IMR-90 (cell line): Measurements from ENCODE around the gene BRSK1. TPM values are rescaled to one million over a fixed set of nuclear protein-coding genes. Genes with fewer than 3 reads are reported as not detected.

ENCODE experiments used
- ATAC-seq: fragments of 200-7000 bp; cut with Tn5 transposase; 2 replicates; pipeline ENCODE4 v1.9.1; 2020; ENCODE audit warnings: low read depth, mild to moderate bottlenecking, moderate library complexity
- BruUV-seq: library from RNA; stranded (reverse); fragments of 400-500 nt; replicated peaks from 2 replicates; lab custom pipeline; 2021; lab: Mats Ljungman, UMichigan
- CTCF ChIA-PET: fragments of 300-600 bp; formaldehyde crosslinking; extraction: SDS; loops from one replicate; lab custom pipeline; 2021; ENCODE audit warnings: antibody characterized with exemption; lab: Yijun Ruan, JAX
- POLR2A ChIA-PET: fragments of 300-600 bp; sonication (Branson Sonifier 250); formaldehyde crosslinking; loops from one replicate; lab custom pipeline; 2022; ENCODE audit warnings: antibody characterized with exemption; ENCODE audit not compliant: unreplicated experiment; lab: Charles Lee
- DNase-seq: peaks from one replicate; pipeline ENCODE4 v3.0.0; 2013
- H2AFZ ChIP-seq: replicated peaks from 2 replicates; pipeline ENCODE3; 2013; ENCODE audit warnings: low read length, mild to moderate bottlenecking; ENCODE audit not compliant: poor library complexity
- H2AK5ac ChIP-seq: 2 replicates; pipeline ENCODE4 v1.6.1; 2013; ENCODE audit warnings: low read depth, low read length, inconsistent platforms
- H2AK9ac ChIP-seq: replicated peaks from 2 replicates; pipeline ENCODE3; 2013; ENCODE audit warnings: mild to moderate bottlenecking, low read depth, low read length, moderate library complexity; ENCODE audit not compliant: poor library complexity
- H2BK120ac ChIP-seq: 2 replicates; pipeline ENCODE4 v1.6.1; 2013; ENCODE audit warnings: low read depth, low read length, inconsistent platforms
- H2BK15ac ChIP-seq: 3 replicates; pipeline ENCODE4 v1.6.1; 2013; ENCODE audit warnings: low read depth, low read length, inconsistent platforms
- H2BK20ac ChIP-seq: 2 replicates; pipeline ENCODE4 v1.6.1; 2013; ENCODE audit warnings: low read depth, mild to moderate bottlenecking, inconsistent platforms, low read length, moderate library complexity
- H2BK5ac ChIP-seq: 2 replicates; pipeline ENCODE4 v1.6.1; 2013; ENCODE audit warnings: mild to moderate bottlenecking, low read depth, low read length, inconsistent platforms; ENCODE audit not compliant: poor library complexity, severe bottlenecking
- H3K14ac ChIP-seq: replicated peaks from 2 replicates; pipeline ENCODE4 v1.6.1; 2013; ENCODE audit warnings: low read depth, low read length, inconsistent platforms
- H3K18ac ChIP-seq: 2 replicates; pipeline ENCODE4 v1.6.1; 2013; ENCODE audit warnings: low read depth, low read length, control low read depth
- H3K23ac ChIP-seq: 2 replicates; pipeline ENCODE4 v1.6.1; 2013; ENCODE audit warnings: low read depth, low read length, inconsistent platforms
- H3K27ac ChIP-seq: 2 replicates; pipeline ENCODE4 v1.5.1; 2013; ENCODE audit warnings: mild to moderate bottlenecking, control low read depth, low read length; ENCODE audit not compliant: insufficient read depth
- H3K27me3 ChIP-seq: 2 replicates; pipeline ENCODE4 v1.6.1; 2013; ENCODE audit warnings: low read length; ENCODE audit not compliant: control insufficient read depth, insufficient read depth
- H3K36me3 ChIP-seq: 2 replicates; pipeline ENCODE4 v1.6.1; 2013; ENCODE audit warnings: low read length, mixed read lengths; ENCODE audit not compliant: control insufficient read depth, insufficient read depth
- H3K4ac ChIP-seq: 2 replicates; pipeline ENCODE4 v1.6.1; 2013; ENCODE audit warnings: low read depth, low read length, inconsistent platforms
- H3K4me1 ChIP-seq: 2 replicates; pipeline ENCODE4 v1.6.1; 2013; ENCODE audit warnings: low read length, mixed read lengths; ENCODE audit not compliant: control insufficient read depth, insufficient read depth
- H3K4me2 ChIP-seq: 2 replicates; pipeline ENCODE4 v1.6.1; 2013; ENCODE audit warnings: low read depth, mild to moderate bottlenecking, control low read depth, low read length, moderate library complexity
- H3K4me3 ChIP-seq: 2 replicates; pipeline ENCODE4 v1.5.1; 2013; ENCODE audit warnings: low read depth, mild to moderate bottlenecking, control low read depth, low read length, moderate library complexity; ENCODE audit not compliant: insufficient read depth
- H3K56ac ChIP-seq: 2 replicates; pipeline ENCODE4 v1.6.1; 2013; ENCODE audit warnings: low read length, inconsistent platforms; ENCODE audit not compliant: insufficient read depth; ENCODE audit errors: extremely low read depth
- H3K79me1 ChIP-seq, 2 experiments: 2 replicates each; pipeline ENCODE4 v1.6.1; 2013; ENCODE audit warnings: low read length in 2 of 2, inconsistent platforms in 1 of 2, low read depth in 1 of 2
- H3K9ac ChIP-seq: 2 replicates; pipeline ENCODE4 v1.6.1; 2013; ENCODE audit warnings: low read depth, low read length, control low read depth
- H3K9me1 ChIP-seq: 2 replicates; pipeline ENCODE4 v1.6.1; 2013; ENCODE audit warnings: low read length, inconsistent platforms; ENCODE audit not compliant: insufficient read depth
- H3K9me3 ChIP-seq: 2 replicates; pipeline ENCODE4 v1.6.1; 2013; ENCODE audit warnings: low read length; ENCODE audit not compliant: control insufficient read depth, insufficient read depth
- H4K20me1 ChIP-seq: 2 replicates; pipeline ENCODE4 v1.6.1; 2013; ENCODE audit warnings: low read length, inconsistent platforms; ENCODE audit not compliant: insufficient read depth
- H4K5ac ChIP-seq: 2 replicates; pipeline ENCODE4 v1.6.1; 2013; ENCODE audit warnings: mild to moderate bottlenecking, low read depth, low read length, control low read depth
- H4K8ac ChIP-seq, 2 experiments: 2 replicates each; pipeline ENCODE4 v1.6.1; 2013; ENCODE audit warnings: low read depth in 2 of 2, low read length in 2 of 2, control low read depth in 1 of 2, inconsistent platforms in 1 of 2
- H4K91ac ChIP-seq: 2 replicates; pipeline ENCODE4 v1.6.1; 2013; ENCODE audit warnings: low read depth, low read length, inconsistent platforms; ENCODE audit not compliant: insufficient read depth
- ELK1 ChIP-seq: fragments of 150-350 bp; IDR thresholded peaks from 2 replicates; pipeline ENCODE4 v1.6.1; 2016; ENCODE audit warnings: low read depth, mild to moderate bottlenecking, low read length, moderate library complexity, borderline replicate concordance
- FOS ChIP-seq: fragments of 150-350 bp; IDR thresholded peaks from 2 replicates; pipeline ENCODE4 v1.6.1; 2016; ENCODE audit warnings: low read depth, low read length
- RCOR1 ChIP-seq: IDR thresholded peaks from 2 replicates; pipeline ENCODE4 v1.6.1; 2012; ENCODE audit warnings: mild to moderate bottlenecking, low read length, improper control_type of control experiment; ENCODE audit not compliant: insufficient replicate concordance
- RFX5 ChIP-seq: IDR thresholded peaks from 2 replicates; pipeline ENCODE4 v1.8.0; 2012; ENCODE audit warnings: low read depth, mild to moderate bottlenecking, low read length, moderate library complexity
- SMC3 ChIP-seq: fragments of 150-350 bp; IDR thresholded peaks from 2 replicates; pipeline ENCODE4 v1.6.1; 2016; ENCODE audit warnings: low read depth, mild to moderate bottlenecking, antibody characterized with exemption, low read length, moderate library complexity
- USF2 ChIP-seq: fragments of 150-350 bp; IDR thresholded peaks from 2 replicates; pipeline ENCODE4 v1.6.1; 2017; ENCODE audit warnings: mild to moderate bottlenecking, antibody characterized with exemption, low read length, low read depth
- WGBS, 2 experiments: methylation state at CpG; one replicate each; pipeline versions ENCODE4 v1.1.5 to v1.1.7; 2013; ENCODE audit warnings: missing lambda C conversion rate in 2 of 2; ENCODE audit not compliant: insufficient read length in 1 of 2; ENCODE audit errors: extremely low coverage in 2 of 2; 5-methylcytosine and 5-hydroxymethylcytosine counted together
- dilution Hi-C: fragments of 300-500 bp; cut with HindIII; formaldehyde crosslinking; loops from one replicate; pipeline ENCODE4 v1.14.3; 2018; ENCODE audit warnings: low sequenced_read_pairs; ENCODE audit not compliant: unreplicated experiment
- in situ Hi-C: fragments of 300-500 bp; cut with MboI; formaldehyde crosslinking; loops from 3 replicates; pipeline ENCODE4 v1.14.3; 2019; ENCODE audit warnings: low sequenced_read_pairs, inconsistent platforms, mixed read lengths
- intact Hi-C: fragments of 100-400 bp; cut with micrococcal nuclease; formaldehyde crosslinking; loops from 2 replicates; pipeline ENCODE4 v1.10.0; 2022
- polyA plus RNA-seq, 3 experiments: library from polyadenylated mRNA; depleted of rRNA; stranded (reverse); fragments of >200 nt; gene quantifications; 2 replicates each; pipeline ENCODE4 v1.2.3, GENCODE V29; 2012; ENCODE audit warnings: low replicate concordance in 1 of 3
- total RNA-seq: library from RNA; depleted of rRNA; stranded (reverse); fragments of >200 nt; gene quantifications from 2 replicates; pipeline ENCODE4 v1.2.3, GENCODE V29; 2012

BRSK1 gene
- total and polyA plus RNA-seq, 2 of the 4 experiments (the other 2 are of a cell fraction) = 2.5 to 22.3 TPM

- TF ChIP-seq SMC3 (no peak), USF2 (no peak), FOS (no peak), RCOR1 (no peak)
These were observed 24.1 kb upstream of the BRSK1 start (continued) for GRCh38 chr19:55259540-55260210.

DNA sequence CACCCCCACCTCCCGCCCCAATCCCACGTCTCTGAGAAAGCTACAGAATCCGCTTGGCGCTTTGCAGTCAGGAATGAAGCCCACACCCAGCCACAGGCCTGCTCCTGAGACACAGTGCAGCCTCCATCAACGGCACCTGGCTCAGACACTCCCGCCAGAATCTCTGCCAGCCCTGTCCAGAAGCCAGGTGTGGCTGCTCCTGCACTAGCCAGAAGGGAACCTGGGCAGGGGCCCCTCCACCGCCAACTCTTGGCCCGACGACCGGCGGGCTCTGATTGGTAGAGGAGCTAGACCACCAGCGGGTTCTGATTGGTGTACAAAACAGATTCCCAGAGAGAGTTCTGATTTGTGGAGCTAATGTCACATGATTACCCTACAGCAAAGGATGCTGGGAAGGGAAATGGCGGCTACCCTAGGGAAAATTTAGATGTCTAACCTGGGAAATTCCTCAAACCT is 22.1 kb upstream of the BRSK1 start:
- no peak overlapping the region for H2BK120ac ChIP-seq
- H3K14ac ChIP-seq = no peak overlapping the region
- H4K5ac ChIP-seq = no peak overlapping the region
- no peak overlapping the region for H4K8ac ChIP-seq
- H3K27me3 ChIP-seq = no peaks in the 10 kb centered on the region
- H3K56ac ChIP-seq = no peak overlapping the region
- intact Hi-C loops = no loop called here
- no peaks in the 10 kb centered on the region for H3K36me3 ChIP-seq
- dilution Hi-C loops = no loop called here
- no peak overlapping the region for H3K18ac ChIP-seq
- no peak overlapping the region for H3K4ac ChIP-seq
- H3K9me3 ChIP-seq = no peaks in the 10 kb centered on the region
- H3K23ac ChIP-seq = no peak overlapping the region
- no peak overlapping the region for H3K4me3 ChIP-seq
- no peak for ATAC-seq
- H3K9me1 ChIP-seq = peaks cover 7% of the 10 kb centered on the region
- no peak overlapping the region for H2BK5ac ChIP-seq
- H2AFZ ChIP-seq = no peak overlapping the region
- in situ Hi-C loops = no loop called here
- POLR2A ChIA-PET = no interaction called here
- 82% methylated on average over 5 of the region's 13 CpGs; no CpG with 5 or more reads in 1 of the 2 experiments for WGBS, 2 experiments
- H2BK15ac ChIP-seq = no peak overlapping the region
- H2BK20ac ChIP-seq = no peak overlapping the region
- no peak overlapping the region for H3K27ac ChIP-seq
- no peak overlapping the region for H2AK9ac ChIP-seq
- no peak overlapping the region for H4K91ac ChIP-seq
- no peak for DNase-seq
- no peak for TF ChIP-seq RFX5
- TF ChIP-seq ELK1 = no peak
- peaks cover 0 to 27% of the 10 kb centered on the region in 2 experiments; a peak in 3 of 4 replicates for H3K79me1 ChIP-seq
- CTCF ChIA-PET = no interaction called here
- H3K4me2 ChIP-seq = no peak overlapping the region
- H2AK5ac ChIP-seq = no peak overlapping the region
- no TSS peak for BruUV-seq
- peaks cover 7% of the 10 kb centered on the region for H3K4me1 ChIP-seq
- H4K20me1 ChIP-seq = peaks cover 16% of the 10 kb centered on the region
- H3K9ac ChIP-seq = no peak overlapping the region
